WTC11 (cell line): ENCODE measurements around the gene SMOC1. TPM values are rescaled to one million over a fixed set of nuclear protein-coding genes. Genes with fewer than 3 reads are reported as not detected.

Source experiments
- ATAC-seq: fragments of 200-7000 bp; cut with Tn5 transposase; 2 replicates; pipeline ENCODE4 v1.10.0; 2021; ENCODE audit warnings: mild to moderate bottlenecking, moderate library complexity
- CTCF ChIA-PET: fragments of 300-600 bp; sonication (Branson Sonifier 250); formaldehyde crosslinking; loops from one replicate; lab custom pipeline; 2021; ENCODE audit warnings: antibody characterized with exemption; lab: Charles Lee
- POLR2A ChIA-PET: fragments of 350-600 bp; sonication (Branson Sonifier 250); formaldehyde crosslinking; loops from one replicate; lab custom pipeline; 2021; ENCODE audit warnings: antibody characterized with exemption; lab: Charles Lee
- DNase-seq: peaks from one replicate; pipeline ENCODE4 v3.0.0; 2021; ENCODE audit warnings: low spot score
- H3K27ac Mint-ChIP-seq: 2 replicates; pipeline ENCODE4 v1.8.0; 2021; ENCODE audit warnings: mixed read lengths
- H3K27me3 Mint-ChIP-seq: 2 replicates; pipeline ENCODE4 v1.8.0; 2021; ENCODE audit warnings: low read depth, mild to moderate bottlenecking, moderate library complexity, mixed read lengths
- H3K36me3 Mint-ChIP-seq: 2 replicates; pipeline ENCODE4 v1.8.0; 2021; ENCODE audit warnings: mixed read lengths
- H3K4me1 Mint-ChIP-seq: 2 replicates; pipeline ENCODE4 v1.8.0; 2022; ENCODE audit warnings: mixed read lengths
- H3K4me3 Mint-ChIP-seq: 2 replicates; pipeline ENCODE4 v1.8.0; 2021; ENCODE audit warnings: mild to moderate bottlenecking, moderate library complexity, mixed read lengths
- H3K9me3 Mint-ChIP-seq: 2 replicates; pipeline ENCODE4 v1.8.0; 2021; ENCODE audit warnings: mixed read lengths
- EMX1 ChIP-seq: fragments of 250-450 bp; sonication (Bioruptor Pico); IDR thresholded peaks from 2 replicates; pipeline ENCODE4 v1.8.0; 2021; ENCODE audit warnings: mild to moderate bottlenecking
- GABPB1 ChIP-seq: sonication (generic); formaldehyde crosslinking; IDR thresholded peaks from 2 replicates; pipeline ENCODE4 v1.8.1; 2023; ENCODE audit warnings: mild to moderate bottlenecking, missing genetic modification reagents
- MYBL2 ChIP-seq: sonication (generic); formaldehyde crosslinking; IDR thresholded peaks from 2 replicates; pipeline ENCODE4 v1.8.1; 2023; ENCODE audit warnings: mild to moderate bottlenecking, moderate library complexity, missing genetic modification reagents
- NR2C2 ChIP-seq: sonication (generic); formaldehyde crosslinking; IDR thresholded peaks from 2 replicates; pipeline ENCODE4 v1.8.0; 2022; ENCODE audit warnings: mild to moderate bottlenecking, missing genetic modification reagents
- OVOL2 ChIP-seq: fragments of 250-450 bp; sonication (Bioruptor Pico); IDR thresholded peaks from 2 replicates; pipeline ENCODE4 v1.9.0; 2021; ENCODE audit warnings: mild to moderate bottlenecking, borderline replicate concordance
- ZNF121 ChIP-seq: sonication (generic); formaldehyde crosslinking; IDR thresholded peaks from 2 replicates; pipeline ENCODE4 v1.8.0; 2023; ENCODE audit warnings: missing genetic modification reagents
- ZNF138 ChIP-seq: sonication (generic); formaldehyde crosslinking; conservative IDR thresholded peaks from 2 replicates; pipeline ENCODE4 v1.8.1; 2022; ENCODE audit warnings: mild to moderate bottlenecking, moderate library complexity, missing genetic modification reagents
- ZNF219 ChIP-seq: sonication (generic); formaldehyde crosslinking; IDR thresholded peaks from 2 replicates; pipeline ENCODE4 v1.8.0; 2023; ENCODE audit warnings: missing genetic modification reagents, mild to moderate bottlenecking, borderline replicate concordance
- ZNF232 ChIP-seq: sonication (generic); formaldehyde crosslinking; IDR thresholded peaks from 2 replicates; pipeline ENCODE4 v1.8.0; 2022; ENCODE audit warnings: mild to moderate bottlenecking, missing genetic modification reagents
- ZNF317 ChIP-seq: sonication (generic); formaldehyde crosslinking; IDR thresholded peaks from 2 replicates; pipeline ENCODE4 v1.8.1; 2023; ENCODE audit warnings: low read depth, mild to moderate bottlenecking, moderate library complexity, missing genetic modification reagents, borderline replicate concordance
- ZNF396 ChIP-seq: fragments of 250-450 bp; sonication (Bioruptor Pico); IDR thresholded peaks from 2 replicates; pipeline ENCODE4 v1.8.0; 2021; ENCODE audit warnings: mild to moderate bottlenecking, moderate library complexity, borderline replicate concordance
- ZNF671 ChIP-seq: fragments of 250-450 bp; sonication (Bioruptor Pico); IDR thresholded peaks from 2 replicates; pipeline ENCODE4 v1.8.0; 2021; ENCODE audit warnings: mild to moderate bottlenecking
- total RNA-seq: library from RNA; stranded (reverse); gene quantifications from 3 replicates; pipeline ENCODE4 v1.2.3, GENCODE V29; 2021
- TF ChIP-seq, protein P1 (sequence below): fragments of 250-450 bp; sonication (Bioruptor Pico); IDR thresholded peaks from 2 replicates; pipeline ENCODE4 v1.9.0; 2021; ENCODE audit warnings: moderate library complexity, mild to moderate bottlenecking, inconsistent platforms, borderline replicate concordance
- TF ChIP-seq, protein P2 (sequence below): sonication (generic); formaldehyde crosslinking; IDR thresholded peaks from 2 replicates; pipeline ENCODE4 v1.8.0; 2022; ENCODE audit warnings: mild to moderate bottlenecking, missing genetic modification reagents
- TF ChIP-seq, protein P3 (sequence below): sonication (generic); formaldehyde crosslinking; IDR thresholded peaks from 2 replicates; pipeline ENCODE4 v1.8.0; 2023; ENCODE audit warnings: missing genetic modification reagents, mild to moderate bottlenecking, borderline replicate concordance
- TF ChIP-seq, protein P4 (sequence below): fragments of 250-450 bp; sonication (Bioruptor Pico); IDR thresholded peaks from 2 replicates; pipeline ENCODE4 v1.9.0; 2021; ENCODE audit warnings: mild to moderate bottlenecking, borderline replicate concordance

SMOC1 gene
- total RNA-seq, 1 experiment from 2014 or later: 1.1 TPM

DNA sequence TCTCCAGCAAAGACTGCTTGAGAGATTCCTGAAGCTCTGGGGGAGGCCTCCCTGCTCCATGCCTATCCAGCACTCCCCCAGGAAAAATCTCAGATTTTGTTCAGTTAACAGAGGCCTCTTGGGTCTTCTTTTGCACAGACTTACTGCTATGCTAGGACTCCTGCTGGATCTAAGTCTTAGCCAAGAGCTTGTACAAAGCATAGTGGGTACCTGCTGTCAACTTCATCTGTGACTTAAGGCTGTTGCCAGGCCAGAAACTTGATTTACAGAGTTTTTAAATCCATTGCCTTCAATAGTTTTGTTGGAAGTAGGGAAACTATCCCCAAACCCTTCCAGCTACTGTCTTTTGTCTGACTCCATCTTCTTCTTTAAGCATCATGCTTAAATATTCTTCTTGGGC, 140.5 kb downstream of the SMOC1 start:
- Mint-ChIP-seq H3K27me3 (no peaks in the 10 kb centered on the region; the same call in 1 of the 2 replicates), H3K36me3 (no peaks in the 10 kb centered on the region), H3K9me3 (no peaks in the 10 kb centered on the region), H3K4me1 (peaks cover 9% of the 10 kb centered on the region), H3K4me3 (no peak overlapping the region), H3K27ac (no peak overlapping the region)
- TF ChIP-seq ZNF121 (CRISPR knock-in tag) (no peak), GABPB1 (CRISPR knock-in tag) (no peak), MYBL2 (no peak), ZNF219 (no peak), ZNF138 (CRISPR knock-in tag) (no peak), OVOL2 (no peak), EMX1 (no peak), ZNF671 (no peak), ZNF317 (no peak), ZNF396 (CRISPR knock-in tag) (no peak), NR2C2 (no peak), ZNF232 (CRISPR knock-in tag) (no peak)
- TF ChIP-seq, protein P1, sequence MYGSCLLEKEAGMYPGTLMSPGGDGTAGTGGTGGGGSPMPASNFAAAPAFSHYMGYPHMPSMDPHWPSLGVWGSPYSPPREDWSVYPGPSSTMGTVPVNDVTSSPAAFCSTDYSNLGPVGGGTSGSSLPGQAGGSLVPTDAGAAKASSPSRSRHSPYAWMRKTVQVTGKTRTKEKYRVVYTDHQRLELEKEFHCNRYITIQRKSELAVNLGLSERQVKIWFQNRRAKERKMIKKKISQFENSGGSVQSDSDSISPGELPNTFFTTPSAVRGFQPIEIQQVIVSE (CRISPR knock-in tag): no peak
- TF ChIP-seq, protein P2, sequence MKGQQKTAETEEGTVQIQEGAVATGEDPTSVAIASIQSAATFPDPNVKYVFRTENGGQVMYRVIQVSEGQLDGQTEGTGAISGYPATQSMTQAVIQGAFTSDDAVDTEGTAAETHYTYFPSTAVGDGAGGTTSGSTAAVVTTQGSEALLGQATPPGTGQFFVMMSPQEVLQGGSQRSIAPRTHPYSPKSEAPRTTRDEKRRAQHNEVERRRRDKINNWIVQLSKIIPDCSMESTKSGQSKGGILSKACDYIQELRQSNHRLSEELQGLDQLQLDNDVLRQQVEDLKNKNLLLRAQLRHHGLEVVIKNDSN: no peak
- TF ChIP-seq, protein P3, sequence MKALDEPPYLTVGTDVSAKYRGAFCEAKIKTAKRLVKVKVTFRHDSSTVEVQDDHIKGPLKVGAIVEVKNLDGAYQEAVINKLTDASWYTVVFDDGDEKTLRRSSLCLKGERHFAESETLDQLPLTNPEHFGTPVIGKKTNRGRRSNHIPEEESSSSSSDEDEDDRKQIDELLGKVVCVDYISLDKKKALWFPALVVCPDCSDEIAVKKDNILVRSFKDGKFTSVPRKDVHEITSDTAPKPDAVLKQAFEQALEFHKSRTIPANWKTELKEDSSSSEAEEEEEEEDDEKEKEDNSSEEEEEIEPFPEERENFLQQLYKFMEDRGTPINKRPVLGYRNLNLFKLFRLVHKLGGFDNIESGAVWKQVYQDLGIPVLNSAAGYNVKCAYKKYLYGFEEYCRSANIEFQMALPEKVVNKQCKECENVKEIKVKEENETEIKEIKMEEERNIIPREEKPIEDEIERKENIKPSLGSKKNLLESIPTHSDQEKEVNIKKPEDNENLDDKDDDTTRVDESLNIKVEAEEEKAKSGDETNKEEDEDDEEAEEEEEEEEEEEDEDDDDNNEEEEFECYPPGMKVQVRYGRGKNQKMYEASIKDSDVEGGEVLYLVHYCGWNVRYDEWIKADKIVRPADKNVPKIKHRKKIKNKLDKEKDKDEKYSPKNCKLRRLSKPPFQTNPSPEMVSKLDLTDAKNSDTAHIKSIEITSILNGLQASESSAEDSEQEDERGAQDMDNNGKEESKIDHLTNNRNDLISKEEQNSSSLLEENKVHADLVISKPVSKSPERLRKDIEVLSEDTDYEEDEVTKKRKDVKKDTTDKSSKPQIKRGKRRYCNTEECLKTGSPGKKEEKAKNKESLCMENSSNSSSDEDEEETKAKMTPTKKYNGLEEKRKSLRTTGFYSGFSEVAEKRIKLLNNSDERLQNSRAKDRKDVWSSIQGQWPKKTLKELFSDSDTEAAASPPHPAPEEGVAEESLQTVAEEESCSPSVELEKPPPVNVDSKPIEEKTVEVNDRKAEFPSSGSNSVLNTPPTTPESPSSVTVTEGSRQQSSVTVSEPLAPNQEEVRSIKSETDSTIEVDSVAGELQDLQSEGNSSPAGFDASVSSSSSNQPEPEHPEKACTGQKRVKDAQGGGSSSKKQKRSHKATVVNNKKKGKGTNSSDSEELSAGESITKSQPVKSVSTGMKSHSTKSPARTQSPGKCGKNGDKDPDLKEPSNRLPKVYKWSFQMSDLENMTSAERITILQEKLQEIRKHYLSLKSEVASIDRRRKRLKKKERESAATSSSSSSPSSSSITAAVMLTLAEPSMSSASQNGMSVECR (CRISPR knock-in tag): no peak
- TF ChIP-seq, protein P4, sequence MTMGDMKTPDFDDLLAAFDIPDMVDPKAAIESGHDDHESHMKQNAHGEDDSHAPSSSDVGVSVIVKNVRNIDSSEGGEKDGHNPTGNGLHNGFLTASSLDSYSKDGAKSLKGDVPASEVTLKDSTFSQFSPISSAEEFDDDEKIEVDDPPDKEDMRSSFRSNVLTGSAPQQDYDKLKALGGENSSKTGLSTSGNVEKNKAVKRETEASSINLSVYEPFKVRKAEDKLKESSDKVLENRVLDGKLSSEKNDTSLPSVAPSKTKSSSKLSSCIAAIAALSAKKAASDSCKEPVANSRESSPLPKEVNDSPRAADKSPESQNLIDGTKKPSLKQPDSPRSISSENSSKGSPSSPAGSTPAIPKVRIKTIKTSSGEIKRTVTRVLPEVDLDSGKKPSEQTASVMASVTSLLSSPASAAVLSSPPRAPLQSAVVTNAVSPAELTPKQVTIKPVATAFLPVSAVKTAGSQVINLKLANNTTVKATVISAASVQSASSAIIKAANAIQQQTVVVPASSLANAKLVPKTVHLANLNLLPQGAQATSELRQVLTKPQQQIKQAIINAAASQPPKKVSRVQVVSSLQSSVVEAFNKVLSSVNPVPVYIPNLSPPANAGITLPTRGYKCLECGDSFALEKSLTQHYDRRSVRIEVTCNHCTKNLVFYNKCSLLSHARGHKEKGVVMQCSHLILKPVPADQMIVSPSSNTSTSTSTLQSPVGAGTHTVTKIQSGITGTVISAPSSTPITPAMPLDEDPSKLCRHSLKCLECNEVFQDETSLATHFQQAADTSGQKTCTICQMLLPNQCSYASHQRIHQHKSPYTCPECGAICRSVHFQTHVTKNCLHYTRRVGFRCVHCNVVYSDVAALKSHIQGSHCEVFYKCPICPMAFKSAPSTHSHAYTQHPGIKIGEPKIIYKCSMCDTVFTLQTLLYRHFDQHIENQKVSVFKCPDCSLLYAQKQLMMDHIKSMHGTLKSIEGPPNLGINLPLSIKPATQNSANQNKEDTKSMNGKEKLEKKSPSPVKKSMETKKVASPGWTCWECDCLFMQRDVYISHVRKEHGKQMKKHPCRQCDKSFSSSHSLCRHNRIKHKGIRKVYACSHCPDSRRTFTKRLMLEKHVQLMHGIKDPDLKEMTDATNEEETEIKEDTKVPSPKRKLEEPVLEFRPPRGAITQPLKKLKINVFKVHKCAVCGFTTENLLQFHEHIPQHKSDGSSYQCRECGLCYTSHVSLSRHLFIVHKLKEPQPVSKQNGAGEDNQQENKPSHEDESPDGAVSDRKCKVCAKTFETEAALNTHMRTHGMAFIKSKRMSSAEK (CRISPR knock-in tag): no peak
- POLR2A ChIA-PET: no interaction called here
- CTCF ChIA-PET: interaction anchor here (0.9 to 1.8 kb wide), 3 partner anchors 8 to 440 kb away, joined by 3 to 8 read pairs (median 3); no protein-coding TSS in a partner anchor
- no peak for ATAC-seq
- no peak for DNase-seq
